Measurements from ENCODE around the gene NDRG3. TPM values are rescaled to one million over a fixed set of nuclear protein-coding genes. Genes with fewer than 3 reads are reported as not detected.

Gene NDRG3
- total RNA-seq, 1 experiment from 2014 or later = 23.6 TPM

DNA sequence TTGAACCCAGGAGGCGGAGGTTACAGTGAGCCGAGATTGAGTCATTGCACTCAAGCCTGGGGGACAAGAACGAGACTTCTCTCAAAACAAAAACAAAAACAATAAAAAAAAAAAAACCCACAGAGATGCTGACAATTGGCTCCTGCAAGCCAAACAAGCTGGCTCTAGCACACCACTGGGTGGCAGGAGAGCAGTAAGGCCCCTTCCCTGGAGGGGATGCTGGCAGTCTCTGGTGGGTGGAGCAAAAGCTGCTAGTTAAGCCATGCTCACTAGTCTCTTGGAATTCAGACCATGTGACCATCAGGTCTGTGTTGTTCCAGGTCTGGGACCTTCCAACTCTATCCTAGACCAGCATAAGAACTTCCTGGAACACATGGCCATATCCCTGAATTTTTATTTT is 46.5 kb upstream of the NDRG3 start:
- no peak overlapping the region for H2BK15ac ChIP-seq (ENCODE audit: low read depth, low read length)
- no peaks in the 10 kb centered on the region for H4K20me1 ChIP-seq (ENCODE audit: control insufficient read depth, insufficient read depth, insufficient read length)
- no peak overlapping the region for H4K5ac ChIP-seq (ENCODE audit: insufficient read length, low read depth, low read length)
- no peak overlapping the region for H3K23ac ChIP-seq (ENCODE audit: insufficient read length, low read depth, low read length)
- H3K14ac ChIP-seq (ENCODE audit: insufficient read depth, low read length) = no peak overlapping the region
- H2AK5ac ChIP-seq (ENCODE audit: insufficient read length, low read length) = no peak overlapping the region
- no peak overlapping the region for H4K8ac ChIP-seq (replicated peaks; ENCODE audit: insufficient read length, low read depth, low read length)
- no peak overlapping the region for H2BK5ac ChIP-seq (ENCODE audit: insufficient read length, low read length)
- H3K9me3 ChIP-seq (ENCODE audit: control insufficient read depth, low read depth, low read length) = no peaks in the 10 kb centered on the region
- H3K4me1 Mint-ChIP-seq = peaks cover 0 to 8% of the 10 kb centered on the region in 2 experiments; a peak in 2 of 4 replicates
- H3K79me2 ChIP-seq (ENCODE audit: insufficient read depth, low read length) = no peaks in the 10 kb centered on the region
- H3T11ph ChIP-seq (ENCODE audit: low read length) = no peak overlapping the region
- H3K27ac ChIP-seq (ENCODE audit: insufficient read length, low read depth, low read length) = no peak overlapping the region
- H3K36me3 Mint-ChIP-seq (ENCODE audit: insufficient read depth in 1 of 3, low read depth in 3 of 3) = peaks cover 8 to 60% (median 56%) of the 10 kb centered on the region in 3 experiments
- WGBS (ENCODE audit: extremely low coverage, insufficient read length, low lambda C conversion rate) = no CpG with 5 or more reads among the region's 3 CpGs
- no peak overlapping the region for H4K91ac ChIP-seq (ENCODE audit: insufficient read length, low read depth, low read length)
- DNase-seq = peak; percentile 84
- no peak overlapping the region for H3K4ac ChIP-seq (ENCODE audit: low read depth, low read length)
- no peak overlapping the region for H2BK120ac ChIP-seq (ENCODE audit: low read depth, low read length, poor library complexity, severe bottlenecking)
- no peaks in the 10 kb centered on the region for H3K27me3 Mint-ChIP-seq (ENCODE audit: low read depth)
- H3K27ac Mint-ChIP-seq = no peak overlapping the region
- no peak overlapping the region for H3K4me3 Mint-ChIP-seq
- H3K27me3 ChIP-seq (ENCODE audit: insufficient read depth, low read length) = no peaks in the 10 kb centered on the region
- H2BK12ac ChIP-seq (ENCODE audit: insufficient read length, low read depth, low read length) = no peak overlapping the region
- no peaks in the 10 kb centered on the region for H3K79me1 ChIP-seq (ENCODE audit: insufficient read depth, low read depth, low read length, poor library complexity, severe bottlenecking)
- no peak overlapping the region for H2BK20ac ChIP-seq (ENCODE audit: low read depth, low read length, poor library complexity, severe bottlenecking)
- H3K4me1 ChIP-seq (ENCODE audit: insufficient read depth, low read length) = no peaks in the 10 kb centered on the region
- H3K4me2 ChIP-seq (ENCODE audit: insufficient read depth, insufficient read length, low read length) = no peak overlapping the region
- no peak overlapping the region for H3K9ac ChIP-seq (ENCODE audit: extremely low read depth, insufficient read length, low read length)
- H2AFZ ChIP-seq (ENCODE audit: low read length) = no peak overlapping the region
- no peak overlapping the region for H3K18ac ChIP-seq (ENCODE audit: insufficient read length, low read depth, low read length)
- H3K9me3 Mint-ChIP-seq = no peaks in the 10 kb centered on the region
- no peak overlapping the region for H3K56ac ChIP-seq (ENCODE audit: insufficient read length, low read depth, low read length)
- H3K23me2 ChIP-seq (ENCODE audit: insufficient read length, low read depth, low read length, poor library complexity, severe bottlenecking) = no peaks in the 10 kb centered on the region
- TF ChIP-seq, protein P1, sequence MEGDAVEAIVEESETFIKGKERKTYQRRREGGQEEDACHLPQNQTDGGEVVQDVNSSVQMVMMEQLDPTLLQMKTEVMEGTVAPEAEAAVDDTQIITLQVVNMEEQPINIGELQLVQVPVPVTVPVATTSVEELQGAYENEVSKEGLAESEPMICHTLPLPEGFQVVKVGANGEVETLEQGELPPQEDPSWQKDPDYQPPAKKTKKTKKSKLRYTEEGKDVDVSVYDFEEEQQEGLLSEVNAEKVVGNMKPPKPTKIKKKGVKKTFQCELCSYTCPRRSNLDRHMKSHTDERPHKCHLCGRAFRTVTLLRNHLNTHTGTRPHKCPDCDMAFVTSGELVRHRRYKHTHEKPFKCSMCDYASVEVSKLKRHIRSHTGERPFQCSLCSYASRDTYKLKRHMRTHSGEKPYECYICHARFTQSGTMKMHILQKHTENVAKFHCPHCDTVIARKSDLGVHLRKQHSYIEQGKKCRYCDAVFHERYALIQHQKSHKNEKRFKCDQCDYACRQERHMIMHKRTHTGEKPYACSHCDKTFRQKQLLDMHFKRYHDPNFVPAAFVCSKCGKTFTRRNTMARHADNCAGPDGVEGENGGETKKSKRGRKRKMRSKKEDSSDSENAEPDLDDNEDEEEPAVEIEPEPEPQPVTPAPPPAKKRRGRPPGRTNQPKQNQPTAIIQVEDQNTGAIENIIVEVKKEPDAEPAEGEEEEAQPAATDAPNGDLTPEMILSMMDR (conservative IDR thresholded peaks at IDR 0.05) = peak; percentile 64
